C4-2B (cell line): ENCODE measurements around the gene TLR7.

ENCODE experiments used
- CTCF ChIP-seq: fragments of 450-650 bp; conservative IDR thresholded peaks from 2 replicates; pipeline ENCODE4 v1.5.1; 2017; ENCODE audit warnings: mild to moderate bottlenecking
- ZFX ChIP-seq: fragments of 450-650 bp; IDR thresholded peaks from 2 replicates; pipeline ENCODE4 v1.6.1; 2017

GRCh38 chrX:12912791-12913482, 46.1 kb downstream of the TLR7 start:
- no peak for TF ChIP-seq CTCF
- no peak for TF ChIP-seq ZFX
